SH-SY5Y (cell line): ENCODE data around the gene DBP.

Source experiments
- GATA2 ChIP-seq: IDR thresholded peaks from 2 replicates; pipeline ENCODE4 v1.6.1; 2011; ENCODE audit warnings: mild to moderate bottlenecking, low read depth, low read length
- GATA3 ChIP-seq: IDR thresholded peaks from 2 replicates; pipeline ENCODE4 v1.6.1; 2011; ENCODE audit warnings: low read depth, mild to moderate bottlenecking, low read length, moderate library complexity

GRCh38 chr19:48648134-48648533 is 11.0 kb upstream of the DBP start:
- no peak for TF ChIP-seq GATA2
- no peak for TF ChIP-seq GATA3
